ENCODE data around the gene CCDC142.

The CCDC142 gene

GRCh38 chr2:74530239-74531187 is 47.7 kb upstream of the CCDC142 start (continued):
- TF ChIP-seq ISL1 (CRISPR knock-in tag; IDR thresholded peaks at IDR 0.05): no peak
- TF ChIP-seq PPARA (CRISPR knock-in tag; IDR thresholded peaks at IDR 0.05; ENCODE audit: borderline replicate concordance): no peak
- no peak for TF ChIP-seq ZNF8 (CRISPR knock-in tag; IDR thresholded peaks at IDR 0.05)
- TF ChIP-seq BACH2 (CRISPR knock-in tag; IDR thresholded peaks at IDR 0.05; ENCODE audit: borderline replicate concordance): no peak
- TF ChIP-seq CSRNP3 (CRISPR knock-in tag; IDR thresholded peaks at IDR 0.05): no peak
- TF ChIP-seq ZFP30 (CRISPR knock-in tag; IDR thresholded peaks at IDR 0.05): no peak
- TF ChIP-seq ARNTL (CRISPR knock-in tag; IDR thresholded peaks at IDR 0.05; ENCODE audit: borderline replicate concordance, low read depth): no peak
- no peak for TF ChIP-seq ZC3H10 (CRISPR knock-in tag; IDR thresholded peaks at IDR 0.05)
- TF ChIP-seq ZFP3 (CRISPR knock-in tag; IDR thresholded peaks at IDR 0.05): no peak

GRCh38 chr2:74529357-74530238 is 46.8 kb upstream of the CCDC142 start, which contains the start of the genes AUP1 and HTRA2:
TSS of gene AUP1 (minus strand) at chr2:74529706. CDS start at chr2:74529629, 77 bp downstream.
TSS of gene HTRA2 (plus strand) at chr2:74529933. CDS start at chr2:74530007, 74 bp downstream.
- TF ChIP-seq TSHZ2 (CRISPR knock-in tag; IDR thresholded peaks at IDR 0.05): no peak
- TF ChIP-seq ISL1 (CRISPR knock-in tag; IDR thresholded peaks at IDR 0.05): no peak
- TF ChIP-seq ZFP3 (CRISPR knock-in tag; IDR thresholded peaks at IDR 0.05): no peak
- no peak for TF ChIP-seq OSR1 (CRISPR knock-in tag; IDR thresholded peaks at IDR 0.05)
- no peak for TF ChIP-seq ZC3H10 (CRISPR knock-in tag; IDR thresholded peaks at IDR 0.05)
- 0 out of 2 replicates have a peak, but pooled peaks have one; percentile 40 for TF ChIP-seq GLIS3 (CRISPR knock-in tag; IDR thresholded peaks at IDR 0.05)
- no peak for TF ChIP-seq ZFP30 (CRISPR knock-in tag; IDR thresholded peaks at IDR 0.05)
- peak; percentile 94 for ATAC-seq

- ATAC-seq: peak; percentile 0; the same call in 2 of the 3 replicates
These were observed 46.0 kb upstream of the CCDC142 start for GRCh38 chr2:74528600-74529356.

More at GRCh38 chr2:74528600-74529356, 46.0 kb upstream of the CCDC142 start:
- TF ChIP-seq ZC3H10 (CRISPR knock-in tag; IDR thresholded peaks at IDR 0.05) (no peak), ISL1 (CRISPR knock-in tag; IDR thresholded peaks at IDR 0.05) (no peak), TSHZ2 (CRISPR knock-in tag; IDR thresholded peaks at IDR 0.05) (no peak), ZNF8 (CRISPR knock-in tag; IDR thresholded peaks at IDR 0.05) (no peak), BACH2 (CRISPR knock-in tag; IDR thresholded peaks at IDR 0.05; ENCODE audit: borderline replicate concordance) (no peak), ZNF70 (CRISPR knock-in tag; IDR thresholded peaks at IDR 0.05) (no peak), PPARA (CRISPR knock-in tag; IDR thresholded peaks at IDR 0.05; ENCODE audit: borderline replicate concordance) (no peak), TOX (CRISPR knock-in tag; IDR thresholded peaks at IDR 0.05; ENCODE audit: borderline replicate concordance) (no peak), CREB5 (CRISPR knock-in tag; IDR thresholded peaks at IDR 0.05; ENCODE audit: low read depth) (no peak), ARNTL (CRISPR knock-in tag; IDR thresholded peaks at IDR 0.05; ENCODE audit: borderline replicate concordance, low read depth) (no peak), RARB (CRISPR knock-in tag; IDR thresholded peaks at IDR 0.05) (no peak), CSDC2 (CRISPR knock-in tag; IDR thresholded peaks at IDR 0.05) (no peak), TCF4 (CRISPR knock-in tag; IDR thresholded peaks at IDR 0.05; ENCODE audit: borderline replicate concordance) (no peak)
